ENCODE data around the gene AGO3.

Gene AGO3

GRCh38 chr1:36084497-36085115, 153.7 kb downstream of the AGO3 start:
- no peak for DNase-seq

GRCh38 chr1:36085126-36085525, 154.2 kb downstream of the AGO3 start:
- DNase-seq = no peak

- DNase-seq = no peak
Measured at GRCh38 chr1:36085686-36086526, 155.0 kb downstream of the AGO3 start.

DNA sequence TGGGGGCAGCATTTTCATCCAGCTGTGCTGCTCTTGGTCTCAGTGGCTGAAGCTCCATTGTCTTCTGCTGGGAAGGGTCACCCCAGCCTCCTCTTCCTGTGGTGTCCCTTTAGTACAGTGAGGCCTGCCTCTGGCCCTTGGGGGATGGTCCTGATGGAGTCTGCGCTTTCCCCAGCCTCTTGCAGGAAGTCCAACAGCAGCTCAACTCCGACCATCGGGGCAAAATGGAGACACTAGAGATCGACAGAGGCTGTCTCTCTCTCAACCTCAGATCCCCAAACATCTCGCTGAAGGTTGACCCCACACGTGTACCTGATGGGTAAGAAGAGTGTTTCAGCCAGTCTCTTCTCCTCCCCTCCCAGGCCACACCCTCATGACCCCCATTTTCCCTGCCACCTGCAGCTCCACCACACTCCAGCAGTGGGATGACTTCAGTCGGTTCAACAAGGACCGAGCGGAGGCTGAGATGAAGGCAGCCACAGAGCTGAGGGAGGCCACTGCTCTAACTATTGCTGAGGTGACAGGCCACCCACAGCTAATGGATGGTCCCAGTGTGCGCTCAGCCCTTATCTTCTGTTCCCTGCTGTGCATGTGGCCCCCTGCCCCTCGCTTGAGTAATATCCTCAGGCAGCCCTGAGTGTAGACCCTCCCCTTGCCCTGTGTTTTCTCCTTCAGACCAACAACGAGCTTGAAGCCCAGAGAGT, 155.8 kb downstream of the AGO3 start:
- no peak for DNase-seq

DNA sequence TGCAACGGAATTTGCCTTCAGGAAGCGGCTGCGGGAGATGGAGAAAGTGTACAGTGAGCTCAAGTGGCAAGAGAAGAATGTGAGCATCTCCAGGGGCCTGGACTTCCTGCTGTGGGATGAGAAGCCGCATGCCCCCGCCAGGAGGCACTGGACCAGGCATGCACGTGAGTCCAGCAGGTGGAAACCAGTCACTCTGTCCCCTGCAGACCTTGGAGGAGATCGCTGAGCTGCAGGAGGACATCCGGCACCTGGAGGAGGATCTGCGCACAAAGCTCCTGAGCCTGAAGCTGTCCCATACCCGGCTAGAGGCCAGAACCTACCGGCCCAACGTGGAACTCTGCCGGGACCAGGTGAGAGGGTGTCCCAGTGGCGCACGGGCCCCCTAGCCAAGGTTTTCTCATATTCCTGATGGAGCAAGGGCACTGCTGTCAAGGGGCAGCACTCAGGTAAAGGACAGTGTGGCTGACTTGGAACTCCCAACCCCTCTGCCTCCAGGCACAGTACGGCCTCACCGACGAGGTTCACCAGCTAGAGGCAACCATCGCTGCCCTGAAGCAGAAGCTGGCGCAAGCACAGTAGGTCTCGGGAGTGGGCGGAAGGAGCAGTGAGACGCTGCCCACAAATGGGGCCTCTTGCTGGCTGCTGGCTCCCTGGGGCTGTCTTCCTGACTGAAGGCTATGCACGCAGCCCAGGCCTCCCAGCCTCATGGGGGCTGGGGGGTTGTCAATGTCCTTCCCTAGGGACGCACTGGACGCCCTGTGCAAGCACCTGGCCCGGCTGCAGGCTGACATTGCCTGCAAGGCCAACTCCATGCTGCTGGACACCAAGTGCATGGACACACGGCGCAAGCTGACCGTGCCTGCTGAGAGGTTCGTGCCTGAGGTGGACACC, 156.6 kb downstream of the AGO3 start:
- no peak for DNase-seq

DNA sequence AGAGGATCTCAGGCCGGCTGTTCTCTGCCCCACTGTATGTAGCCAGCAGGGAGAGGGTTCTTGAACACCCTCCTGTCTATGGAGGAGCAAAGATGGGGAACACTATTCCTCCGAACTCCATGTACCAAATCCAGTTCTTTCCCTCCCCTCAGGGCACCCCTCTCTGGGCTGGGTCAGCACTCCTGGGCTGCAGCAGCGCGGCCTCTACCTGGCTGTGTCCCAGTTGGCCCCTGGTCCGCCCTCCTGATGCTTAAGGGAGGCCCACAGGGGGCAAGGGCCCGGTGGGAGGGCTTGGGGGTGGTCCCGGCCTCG, 157.3 kb downstream of the AGO3 start:
- no peak for DNase-seq

GRCh38 chr1:36088577-36089392, 157.9 kb downstream of the AGO3 start, which contains the start of gene ADPRS:
ADPRS (plus strand) TSS chr1:36088892; CDS start chr1:36088905, 13 bp downstream.
- DNase-seq = peak; percentile 82

GRCh38 chr1:36089393-36090121, 158.7 kb downstream of the AGO3 start:
- DNase-seq = peak; percentile 49

- DNase-seq = no peak
Measured at GRCh38 chr1:36091141-36091540, 160.2 kb downstream of the AGO3 start.

- DNase-seq = no peak
Measured at GRCh38 chr1:36091698-36092097, 160.8 kb downstream of the AGO3 start.

DNA sequence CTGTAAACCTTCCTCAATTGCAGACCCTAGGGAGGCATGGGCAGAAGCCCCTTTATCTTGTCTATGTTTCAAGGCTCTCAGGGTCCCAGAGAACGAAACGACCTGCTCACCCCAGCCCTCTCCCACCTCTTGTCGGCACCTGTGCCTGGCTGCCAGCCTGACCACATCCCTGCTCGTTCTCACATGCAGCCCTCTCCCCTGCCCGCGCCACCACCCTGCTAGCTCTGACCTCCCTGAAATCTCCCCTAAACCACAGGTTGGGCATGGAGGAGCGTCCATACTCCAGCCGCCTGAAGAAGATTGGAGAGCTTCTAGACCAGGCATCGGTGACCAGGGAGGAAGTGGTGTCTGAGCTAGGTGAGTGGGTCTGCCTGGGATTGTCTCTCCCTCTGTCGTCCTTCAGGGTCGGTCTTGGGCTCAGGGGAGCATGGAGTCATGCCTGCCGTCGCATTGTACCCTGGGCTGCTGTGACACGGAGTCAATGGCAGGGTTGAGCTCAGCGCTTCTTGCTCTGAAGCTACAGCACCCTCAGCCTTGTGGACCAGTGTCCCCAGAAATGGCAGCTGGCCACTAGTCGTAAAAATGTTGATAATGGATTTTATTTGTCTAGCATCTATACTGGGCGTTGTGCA, 161.4 kb downstream of the AGO3 start:
- no peak for DNase-seq

DNA sequence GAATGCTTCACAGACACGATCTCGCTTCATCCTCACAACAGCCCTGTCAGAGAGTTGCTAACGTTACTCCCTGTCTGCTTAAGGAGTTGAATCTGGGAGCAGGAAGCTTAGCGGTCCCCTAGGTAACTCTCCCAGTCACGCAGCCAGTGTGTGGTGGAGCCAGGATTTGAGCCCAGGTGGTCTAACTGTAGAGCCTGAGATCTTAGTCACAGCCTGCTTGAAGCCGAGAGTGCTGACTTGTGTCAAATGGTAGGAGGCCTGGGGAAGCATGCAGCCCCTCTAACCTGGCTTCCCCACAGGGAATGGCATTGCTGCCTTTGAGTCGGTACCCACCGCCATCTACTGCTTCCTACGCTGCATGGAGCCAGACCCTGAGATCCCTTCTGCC, 161.9 kb downstream of the AGO3 start:
- no peak for DNase-seq

DNA sequence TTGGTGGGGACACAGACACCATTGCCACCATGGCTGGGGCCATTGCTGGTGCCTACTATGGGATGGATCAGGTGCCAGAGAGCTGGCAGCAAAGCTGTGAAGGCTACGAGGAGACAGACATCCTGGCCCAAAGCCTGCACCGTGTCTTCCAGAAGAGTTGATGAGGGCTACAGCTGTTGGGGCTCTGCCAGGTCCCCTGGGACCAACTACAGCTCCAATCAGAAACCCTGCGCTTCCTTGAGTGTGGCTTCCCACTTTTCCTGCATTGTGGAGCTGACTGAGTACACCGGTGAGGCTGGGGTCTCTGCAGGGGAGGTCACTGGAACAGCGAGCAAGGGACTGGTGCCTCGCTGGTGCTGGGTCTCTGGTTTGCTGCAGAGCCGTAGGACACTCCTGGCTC, 162.3 kb downstream of the AGO3 start:
- DNase-seq = no peak

GRCh38 chr1:36093929-36094328, 163.0 kb downstream of the AGO3 start:
- no peak for DNase-seq

GRCh38 chr1:36094621-36095061, 163.7 kb downstream of the AGO3 start:
- no peak for DNase-seq

GRCh38 chr1:36095760-36096405, 165.0 kb downstream of the AGO3 start:
- no peak for DNase-seq

- DNase-seq = peak; percentile 27
Measured at GRCh38 chr1:36096500-36097432, 165.9 kb downstream of the AGO3 start.

- DNase-seq = no peak
Measured at GRCh38 chr1:36097693-36098585, 167.0 kb downstream of the AGO3 start.
